Dermis microvascular lymphatic vessel endothelial cell (primary cell): Measurements from ENCODE around the gene MTHFSD. TPM values are rescaled to one million over a fixed set of nuclear protein-coding genes. Genes with fewer than 3 reads are reported as not detected.
A peak's percentile ranks its signal among the peaks of the same experiment; 100 is the strongest.

Experiments
- DNase-seq, 2 donors: peaks; one replicate each; pipeline versions ENCODE4 v3.0.0 to v3.0.0-alpha.2; 2010; ENCODE audit warnings: low read depth in 2 of 2
- total RNA-seq: library from RNA; depleted of rRNA; stranded (reverse); fragments of >200 nt; gene quantifications from 2 replicates; pipeline ENCODE4 v1.2.1, GENCODE V29; 2014

Gene MTHFSD
- total RNA-seq, 1 donor from 2014 or later: 5.3 TPM

DNA sequence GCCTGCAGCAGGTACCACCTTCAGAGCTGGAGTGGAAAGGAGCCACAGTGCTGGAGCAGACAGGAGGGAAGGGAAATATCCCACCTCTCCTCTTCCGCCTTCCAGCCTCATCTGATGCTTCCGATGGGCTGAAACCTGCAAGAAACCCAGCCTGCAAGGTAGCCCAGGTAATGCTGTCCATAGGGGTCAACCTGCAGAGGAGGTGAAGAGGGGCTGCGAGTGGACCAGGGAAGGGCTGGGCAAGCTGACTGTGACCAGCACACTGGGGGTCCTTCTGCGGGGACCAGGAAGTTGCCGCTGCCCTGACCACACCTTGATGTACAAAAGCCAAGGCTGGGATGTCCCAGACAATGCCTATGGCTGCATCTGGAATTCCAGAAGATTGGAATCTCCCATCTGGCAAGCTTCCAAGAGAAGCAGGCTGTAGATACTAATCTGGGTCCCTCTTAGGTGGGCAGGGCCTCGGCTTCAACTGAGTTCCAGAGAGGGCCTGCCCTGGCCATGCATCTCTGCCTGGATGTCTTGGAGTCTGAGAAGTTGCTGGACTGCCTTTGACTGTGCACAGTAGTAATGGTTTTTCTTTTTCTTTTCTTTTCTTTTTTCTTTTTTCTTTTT, 29.1 kb upstream of the MTHFSD start:
- DNase-seq: peak in 1 of 2 donors; percentile 35

DNA sequence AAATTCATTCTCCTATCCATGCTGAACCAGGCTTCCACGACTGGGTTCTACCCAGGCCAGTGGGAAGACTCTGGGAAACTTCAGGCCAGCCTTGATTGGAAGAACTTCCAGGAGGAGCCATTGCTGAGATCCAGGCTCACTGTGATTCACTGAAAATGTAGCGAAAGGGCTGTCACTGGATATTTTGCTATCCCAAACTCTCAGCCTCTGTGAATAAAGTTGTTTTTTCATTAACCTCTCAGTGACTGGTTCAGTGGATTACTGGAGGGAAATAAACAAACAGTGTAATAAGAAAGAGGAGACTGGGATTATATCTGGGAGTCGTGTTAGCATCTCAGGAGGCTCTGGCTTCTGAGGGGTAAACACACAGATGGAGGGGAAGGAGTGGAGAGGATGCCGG, 26.4 kb upstream of the MTHFSD start:
- no peak for DNase-seq

DNA sequence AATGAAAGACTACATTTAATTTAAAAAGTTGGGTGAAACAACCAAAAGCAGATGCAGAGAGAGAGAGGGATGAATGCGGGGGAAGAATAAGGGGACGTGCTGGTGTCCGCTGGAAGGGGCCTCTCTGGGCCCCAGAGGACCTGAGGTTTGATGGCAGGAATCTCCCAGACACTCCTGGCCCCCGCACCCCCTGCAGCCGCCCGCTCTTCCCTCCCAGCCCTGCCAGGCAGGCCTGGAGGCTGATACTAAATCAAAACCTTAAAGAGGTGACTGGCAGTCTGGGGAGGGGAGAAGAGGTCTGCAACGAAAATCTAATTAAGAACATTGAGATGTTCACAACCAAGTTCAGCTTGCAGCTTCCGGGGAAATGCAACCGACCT, 25.7 kb upstream of the MTHFSD start:
- DNase-seq: no peak

DNA sequence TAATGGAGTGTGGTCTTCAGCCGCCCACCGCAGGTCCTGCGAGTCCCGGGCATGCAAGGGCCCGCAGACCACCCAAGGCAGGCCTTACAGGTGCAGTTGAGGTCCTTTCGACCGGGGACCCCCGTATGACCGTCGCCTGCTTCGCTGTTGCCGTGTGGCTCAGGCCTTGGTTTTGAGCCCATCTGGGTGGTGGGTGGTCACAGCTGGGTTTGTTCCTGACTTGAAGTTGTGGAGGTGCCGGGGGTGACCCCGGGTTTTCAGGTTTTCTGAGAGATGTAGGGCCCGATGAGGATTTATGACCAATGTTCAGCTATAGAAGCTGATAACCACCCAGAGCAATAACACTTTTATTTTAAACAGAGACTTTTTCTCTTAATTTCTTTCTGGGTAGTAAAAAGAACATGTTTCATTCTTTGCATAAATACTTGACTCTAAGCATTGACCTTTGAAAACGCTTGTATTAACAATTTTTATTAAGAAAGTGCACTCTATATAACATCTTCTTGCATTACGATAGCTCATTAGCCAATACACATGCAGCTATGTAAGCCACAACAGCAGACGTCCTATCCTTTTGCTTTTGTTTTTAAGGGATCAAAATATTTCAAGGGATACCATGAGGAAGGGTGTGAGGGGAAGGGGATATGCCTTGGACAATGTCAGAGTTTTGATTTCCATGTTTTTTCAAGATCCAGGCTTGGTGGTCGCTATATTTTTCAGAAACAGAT, 25.2 kb upstream of the MTHFSD start:
- no peak for DNase-seq

DNA sequence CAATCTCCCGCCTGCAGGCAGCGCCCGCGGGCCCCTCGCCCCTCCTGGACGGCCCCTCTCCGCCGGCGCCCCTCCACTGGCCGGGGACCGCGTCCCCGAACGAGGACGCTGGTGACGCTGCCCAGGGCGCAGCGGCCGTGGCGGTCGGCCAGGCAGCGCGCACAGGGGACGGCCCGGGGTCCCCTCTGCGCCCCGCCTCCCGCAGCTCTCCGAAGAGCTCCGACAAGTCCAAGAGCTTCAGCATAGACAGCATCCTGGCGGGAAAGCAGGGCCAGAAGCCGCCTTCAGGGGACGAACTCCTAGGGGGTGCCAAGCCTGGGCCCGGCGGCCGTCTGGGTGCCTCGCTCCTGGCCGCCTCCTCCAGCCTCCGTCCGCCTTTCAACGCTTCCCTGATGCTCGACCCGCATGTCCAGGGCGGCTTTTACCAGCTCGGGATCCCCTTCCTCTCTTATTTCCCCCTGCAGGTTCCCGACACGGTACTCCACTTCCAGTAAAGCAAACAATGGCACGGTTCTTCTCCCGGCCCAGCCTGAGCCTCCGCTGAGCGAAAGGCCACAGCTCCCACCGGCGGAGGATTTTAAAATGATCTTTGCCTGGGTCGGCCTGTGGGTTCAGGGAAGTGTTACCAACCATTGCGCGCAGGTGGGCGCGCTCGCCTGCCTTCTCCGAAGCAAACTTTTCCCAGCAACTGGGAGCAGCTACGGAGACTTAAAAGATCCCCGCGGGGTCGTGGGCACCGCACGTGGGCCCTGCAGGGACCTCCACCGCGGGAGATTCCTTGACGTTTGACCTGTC, 24.4 kb upstream of the MTHFSD start:
- no peak for DNase-seq

DNA sequence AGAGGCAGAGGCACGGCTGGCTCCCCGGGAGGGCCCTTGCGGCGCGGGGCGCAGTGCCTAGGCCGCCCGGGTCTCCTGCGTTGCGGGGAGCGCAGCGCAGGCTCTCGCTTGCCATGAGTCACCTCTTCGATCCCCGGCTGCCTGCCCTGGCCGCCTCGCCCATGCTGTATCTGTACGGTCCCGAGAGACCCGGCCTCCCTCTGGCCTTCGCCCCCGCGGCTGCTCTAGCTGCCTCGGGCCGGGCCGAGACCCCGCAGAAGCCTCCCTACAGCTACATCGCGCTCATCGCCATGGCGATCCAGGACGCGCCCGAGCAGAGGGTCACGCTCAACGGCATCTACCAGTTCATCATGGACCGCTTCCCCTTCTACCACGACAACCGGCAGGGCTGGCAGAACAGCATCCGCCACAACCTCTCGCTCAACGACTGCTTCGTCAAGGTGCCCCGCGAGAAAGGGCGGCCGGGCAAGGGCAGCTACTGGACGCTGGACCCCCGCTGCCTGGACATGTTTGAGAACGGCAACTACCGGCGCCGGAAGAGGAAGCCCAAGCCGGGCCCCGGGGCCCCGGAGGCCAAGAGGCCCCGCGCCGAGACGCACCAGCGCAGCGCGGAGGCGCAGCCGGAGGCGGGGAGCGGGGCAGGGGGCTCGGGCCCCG, 23.7 kb upstream of the MTHFSD start:
- DNase-seq: peak in 1 of 2 donors; percentile 49

DNA sequence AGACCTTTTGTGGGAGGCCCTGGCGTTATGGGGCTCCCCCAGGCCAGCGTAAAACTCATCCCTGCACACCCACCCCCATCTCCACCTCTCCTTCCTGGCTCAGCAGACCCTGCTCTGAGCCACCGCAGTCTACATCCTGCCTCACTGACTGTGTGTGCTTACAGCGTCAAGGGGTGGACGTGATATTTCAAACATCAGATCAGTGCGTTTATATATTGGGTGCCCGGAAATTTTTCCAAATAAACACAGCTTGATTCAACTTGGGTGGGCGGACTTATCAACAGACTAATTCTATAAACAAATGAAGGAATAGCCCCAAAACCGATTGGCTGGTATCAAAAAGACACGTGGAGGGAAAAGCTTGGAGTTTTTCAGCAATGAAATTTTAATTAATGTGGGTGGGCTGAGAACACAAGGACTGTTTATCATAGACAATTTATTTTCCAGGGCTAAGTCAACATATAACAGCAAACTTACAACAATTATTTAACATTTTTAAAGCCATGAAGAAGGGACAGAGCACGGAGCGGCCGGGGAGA, 23.1 kb upstream of the MTHFSD start, which contains the start of gene FOXL1:
Gene FOXL1, plus strand, starts transcription at position 489 of the 539 bp plus-strand sequence. CDS start 175 bp downstream, outside the sequence.
- peak in 1 of 2 donors; percentile 57 for DNase-seq

DNA sequence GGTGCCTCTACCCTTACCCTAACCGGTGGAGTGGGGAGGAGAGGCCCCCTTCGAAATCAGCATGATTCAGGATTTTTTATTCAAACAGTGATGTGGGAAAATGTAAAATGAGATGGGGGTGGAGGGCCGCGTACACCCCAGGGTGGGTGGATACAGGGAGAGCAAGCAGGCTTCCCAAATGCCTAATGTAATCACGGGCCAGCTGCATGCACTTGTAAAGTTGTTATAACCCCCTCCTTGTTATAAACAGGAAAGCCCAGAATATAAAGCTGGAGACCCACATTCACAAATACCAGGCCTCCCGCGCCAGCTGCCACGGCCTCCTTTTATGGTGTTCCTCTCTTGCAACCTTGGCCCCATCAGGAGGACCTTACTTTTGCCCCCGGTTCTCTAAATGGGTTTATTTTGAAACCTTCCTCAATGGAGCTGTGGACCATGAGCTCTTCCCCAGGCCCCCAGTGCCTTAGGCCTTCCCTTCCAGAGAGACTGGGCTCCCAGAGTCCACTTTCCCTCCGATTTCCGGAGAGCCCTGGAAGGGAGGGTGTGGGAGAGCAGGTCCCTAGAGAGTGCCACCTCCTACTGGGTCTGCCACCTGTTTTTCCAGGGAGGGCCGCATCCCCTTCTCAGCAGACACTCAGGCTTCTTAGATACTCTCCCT, 22.4 kb upstream of the MTHFSD start:
- peak in 1 of 2 donors; percentile 62 for DNase-seq

DNA sequence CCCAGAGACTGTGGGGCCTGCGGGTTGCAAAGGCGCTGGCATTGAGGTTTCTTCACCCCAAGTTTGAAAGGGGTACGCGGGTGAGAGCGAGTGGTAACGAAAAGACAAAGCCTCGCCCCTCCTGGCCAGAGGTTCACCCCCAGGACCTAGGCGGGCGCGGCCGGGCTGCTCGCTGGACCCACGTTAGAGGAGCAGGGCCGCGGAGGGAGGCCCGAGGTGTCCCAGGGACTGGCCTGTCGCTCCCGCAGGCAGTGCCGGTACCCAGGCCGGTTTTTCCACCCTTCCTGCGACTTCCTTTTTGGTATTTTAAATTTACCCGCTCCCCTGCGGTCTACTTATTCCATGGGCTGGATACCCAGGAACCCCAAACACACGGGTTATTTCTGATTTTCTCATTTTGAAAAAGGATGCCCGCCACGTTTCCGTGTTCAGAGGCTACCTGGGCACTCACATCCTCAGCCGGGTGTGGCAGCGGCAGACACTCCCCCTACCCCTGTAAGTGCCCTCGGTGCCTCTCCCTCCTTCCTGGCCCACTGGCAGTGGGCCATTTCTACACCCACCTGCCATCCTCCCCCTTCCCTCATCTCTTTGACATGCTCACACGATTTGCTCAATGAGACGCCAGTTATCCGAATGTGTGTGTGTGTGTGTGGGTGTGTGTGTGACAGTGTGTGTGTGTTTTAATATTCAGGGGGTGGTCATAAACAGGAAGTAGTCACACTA, 21.7 kb upstream of the MTHFSD start:
- peak in 1 of 2 donors; percentile 54 for DNase-seq

DNA sequence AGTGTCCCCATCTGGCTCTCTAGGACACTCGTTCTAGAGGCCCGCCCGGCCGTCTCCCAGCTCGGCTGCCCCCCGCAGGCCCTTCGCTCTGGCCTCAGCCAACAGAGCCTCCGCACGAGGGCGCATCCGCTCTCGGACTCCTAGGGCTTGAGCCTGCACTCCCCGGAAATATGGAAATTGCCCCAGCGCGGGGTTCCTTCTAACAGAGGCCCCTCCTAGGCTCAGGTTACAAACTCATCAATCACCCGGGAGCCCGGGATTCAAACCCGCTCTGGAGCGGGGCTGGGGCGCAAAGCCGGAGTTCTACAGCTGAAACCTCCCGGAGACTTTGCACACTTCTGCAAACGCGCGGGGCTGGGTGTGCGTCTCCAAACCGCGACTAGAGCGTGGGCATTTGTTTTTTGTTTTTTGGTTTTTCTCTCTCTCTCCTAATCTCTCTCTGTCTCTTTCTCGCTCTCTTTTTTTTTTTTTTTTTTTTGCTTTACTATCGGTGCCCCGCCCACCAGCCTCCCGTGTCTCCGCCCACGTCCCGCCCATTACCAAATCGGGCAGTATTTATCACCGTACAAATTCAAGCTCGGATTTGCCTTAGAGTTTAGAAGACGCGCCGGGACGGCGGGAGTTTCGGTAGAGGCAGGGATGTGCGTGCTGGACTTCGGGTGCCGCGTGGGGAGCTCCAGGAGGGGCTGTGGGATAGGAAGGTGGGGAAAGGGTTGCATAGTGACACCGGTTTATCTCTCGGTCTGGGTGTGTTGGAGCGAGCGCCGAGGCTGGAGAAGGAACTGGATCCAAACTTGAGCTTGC, 20.9 kb upstream of the MTHFSD start:
- peak; percentile 60 to 92 for DNase-seq

DNA sequence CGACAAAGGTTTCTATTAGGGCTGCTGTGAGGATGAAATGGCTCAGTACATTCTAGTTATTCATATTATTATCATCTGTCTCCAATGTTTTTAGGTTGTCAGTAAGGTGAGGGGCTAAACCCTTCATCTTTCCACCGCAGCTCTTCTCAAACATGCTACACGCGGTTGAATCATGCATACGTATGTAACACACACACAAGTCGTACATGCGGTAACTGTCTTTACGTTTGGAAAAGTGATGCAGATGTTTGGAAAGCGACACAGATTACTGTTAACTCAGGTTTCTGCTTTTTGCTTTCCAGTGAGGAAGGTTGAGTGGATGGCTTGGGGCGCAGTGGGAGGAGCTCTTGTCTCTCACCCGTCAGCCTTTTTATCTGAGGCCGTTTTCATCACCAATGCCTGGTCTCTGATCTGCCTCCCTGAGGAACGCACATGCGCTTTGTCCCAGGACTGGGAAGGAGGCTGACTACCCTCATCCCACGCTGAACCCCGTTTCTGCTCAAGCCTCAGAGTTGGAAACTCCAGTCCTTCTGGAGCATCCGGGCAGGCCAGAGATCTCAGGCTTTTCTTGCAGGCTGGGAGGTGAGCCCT, 20.2 kb upstream of the MTHFSD start:
- peak in 1 of 2 donors; percentile 25 for DNase-seq

DNA sequence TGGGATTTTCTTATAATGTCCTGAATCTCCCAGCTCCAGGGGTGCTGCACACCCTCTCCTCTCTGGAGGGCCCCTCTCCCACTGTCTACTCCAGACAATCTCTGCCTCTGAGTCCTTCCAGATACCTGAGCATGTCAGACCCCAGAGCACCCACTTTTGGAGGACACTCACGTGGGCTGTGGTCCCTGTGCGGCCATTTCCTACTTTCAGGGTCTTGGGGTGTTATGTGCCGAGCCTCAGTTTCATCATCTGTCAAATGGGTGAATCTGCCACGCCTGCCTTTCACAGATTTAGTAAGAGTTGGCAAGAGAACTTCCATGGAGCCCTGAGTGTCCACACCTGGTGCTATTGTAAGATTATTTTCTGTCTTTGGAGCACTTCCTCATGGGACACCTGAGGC, 19.6 kb upstream of the MTHFSD start:
- peak in 1 of 2 donors; percentile 16 for DNase-seq

DNA sequence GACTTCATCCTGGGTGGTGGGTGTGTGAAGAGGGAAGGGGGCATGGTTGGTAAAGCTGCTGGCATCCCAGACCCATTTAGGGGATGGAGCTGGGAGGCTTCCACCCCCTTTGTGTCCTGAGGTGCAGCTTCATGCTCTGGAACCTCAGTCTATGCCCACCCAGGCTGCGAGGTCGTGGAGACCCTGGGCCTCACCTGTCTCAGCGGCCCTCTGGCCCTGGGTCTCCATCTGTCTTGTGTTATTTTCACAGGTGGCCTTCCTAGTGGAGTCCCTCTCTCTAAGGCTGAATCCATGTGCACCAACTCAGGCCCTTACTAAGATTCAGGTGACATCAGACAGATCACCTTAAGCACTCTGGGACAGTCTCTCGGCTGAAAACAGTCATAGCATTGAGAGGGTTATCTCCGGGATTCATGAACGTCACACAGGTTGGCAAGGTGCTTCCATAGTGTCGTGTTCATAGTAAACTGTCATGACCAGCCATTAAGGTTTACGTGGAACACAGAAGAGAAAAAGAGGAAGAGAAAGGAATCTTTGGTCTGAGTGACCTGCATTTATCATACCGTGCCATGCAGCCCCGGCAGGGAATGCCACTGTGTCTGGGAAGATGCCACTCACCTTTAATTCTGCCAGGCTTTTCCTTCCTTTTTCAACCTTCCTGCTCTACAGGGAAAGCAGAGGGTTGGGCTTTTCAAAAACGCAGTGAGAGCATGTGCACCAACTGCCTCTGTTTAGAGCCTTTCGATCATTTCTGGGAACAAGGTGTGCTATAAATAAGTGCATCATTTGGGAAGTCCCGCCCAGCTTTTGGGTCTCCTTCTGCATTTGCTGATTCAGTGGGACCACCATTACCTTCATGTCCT, 18.8 kb upstream of the MTHFSD start:
- DNase-seq: peak in 1 of 2 donors; percentile 13

DNA sequence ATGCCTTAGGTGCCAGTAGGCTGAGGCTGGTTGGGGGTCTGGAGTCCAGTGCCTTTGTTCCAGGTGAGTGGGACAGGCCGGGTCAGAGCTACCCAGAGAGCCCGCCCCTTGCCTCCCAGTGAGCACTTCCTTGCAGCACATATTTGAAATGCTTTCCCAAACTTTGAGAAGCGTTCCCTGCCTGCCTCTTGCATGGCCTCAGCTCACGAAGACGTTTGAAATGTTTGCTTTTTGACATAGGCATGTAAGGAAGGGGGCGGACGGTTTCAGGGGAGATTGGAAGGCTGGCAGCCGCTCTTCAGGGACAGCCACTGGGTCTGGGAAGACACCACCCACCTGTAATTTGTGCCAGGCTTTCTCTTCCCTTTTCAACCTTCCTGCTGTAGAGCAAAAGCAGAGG, 18.2 kb upstream of the MTHFSD start:
- DNase-seq: peak in 1 of 2 donors; percentile 11

DNA sequence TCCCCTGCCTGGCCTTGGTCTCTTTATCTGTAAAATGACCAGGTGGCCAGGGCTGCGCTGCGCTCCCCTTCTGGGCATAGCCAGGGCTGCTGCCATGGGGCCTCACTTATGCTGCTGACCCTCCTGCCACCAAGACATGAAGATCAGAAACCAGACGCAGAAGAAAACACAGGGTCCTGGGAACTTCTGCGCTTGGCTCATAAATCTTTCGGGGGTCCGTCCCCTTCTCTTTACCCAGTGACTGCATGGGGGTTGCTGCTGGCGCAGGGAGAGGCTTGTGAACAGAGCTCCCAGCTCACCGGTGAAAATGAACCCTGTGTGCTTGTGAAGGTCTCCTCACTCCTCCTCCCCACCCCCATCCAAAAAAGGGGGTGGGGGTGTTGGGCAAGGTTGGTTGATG, 17.6 kb upstream of the MTHFSD start:
- DNase-seq: no peak

DNA sequence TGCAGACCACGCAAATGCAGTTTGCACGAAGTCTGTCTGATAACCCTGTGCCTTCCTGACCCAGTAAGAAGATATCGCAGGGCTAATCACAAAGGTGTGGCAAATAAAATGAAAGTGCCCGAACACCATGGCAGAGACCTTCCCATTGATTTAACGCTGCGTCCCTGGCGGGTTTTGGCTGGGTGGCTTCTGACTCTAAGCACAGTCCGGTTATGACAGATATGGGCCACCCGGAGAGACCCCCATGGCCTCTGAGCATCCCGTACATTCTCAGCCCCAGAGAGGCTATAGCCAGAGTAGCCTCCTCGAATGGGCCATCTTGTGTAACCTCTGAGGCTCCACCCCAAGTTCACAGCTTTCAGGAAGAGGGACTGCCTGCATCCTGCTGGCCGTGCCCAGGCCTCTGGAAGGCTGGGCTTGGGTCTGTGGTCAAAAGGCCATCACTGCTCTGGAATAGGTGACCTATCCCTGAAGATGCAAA, 17.0 kb upstream of the MTHFSD start:
- DNase-seq: peak in 1 of 2 donors; percentile 71

DNA sequence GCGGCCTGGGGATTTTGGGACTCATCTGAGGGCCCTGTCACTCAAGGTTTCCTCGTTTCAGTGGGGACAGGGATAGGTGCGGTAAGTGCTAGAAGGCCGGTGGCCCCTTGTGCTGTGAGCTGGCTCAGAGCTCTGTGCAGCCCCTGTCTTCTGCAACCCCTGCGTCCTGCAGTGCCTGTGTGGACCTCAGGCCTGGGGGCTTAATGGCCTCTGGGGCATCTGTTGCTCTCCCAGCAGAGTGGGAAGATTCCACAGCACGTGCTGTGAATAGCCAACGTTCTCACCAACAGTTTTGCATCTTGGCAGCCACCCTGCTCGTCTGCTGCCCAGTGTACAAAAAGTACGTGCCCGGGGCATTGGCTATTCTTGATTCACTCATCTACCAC, 16.5 kb upstream of the MTHFSD start:
- peak in 1 of 2 donors; percentile 41 for DNase-seq
